Gastroesophageal sphincter (tissue), 4 donors: ENCODE measurements around the gene ARTN. TPM values are rescaled to one million over a fixed set of nuclear protein-coding genes. Genes with fewer than 3 reads are reported as not detected.
A peak's percentile ranks its signal among the peaks of the same experiment; 100 is the strongest.

Experiments
- ATAC-seq: fragments of 150-250 bp; one replicate; pipeline ENCODE4 v1.9.1; 2016; ENCODE audit warnings: mild to moderate bottlenecking, moderate library complexity
- H3K27ac ChIP-seq, 4 donors: fragments of 200-600 bp; sonication (generic) in 3 of 4; 1 replicate in 3 of 4; 2 replicates in 1 of 4; pipeline ENCODE4 v1.5.1; 2016 to 2019
- H3K27me3 ChIP-seq: fragments of 200-600 bp; sonication (generic); one replicate; pipeline ENCODE4 v1.5.1; 2019
- H3K36me3 ChIP-seq, 2 donors: fragments of 200-600 bp; sonication (generic); one replicate each; pipeline ENCODE4 v1.5.1; 2019; ENCODE audit warnings: control low read depth in 1 of 2
- H3K4me1 ChIP-seq, 3 donors: fragments of 200-600 bp; sonication (generic); 1 replicate in 2 of 3; 2 replicates in 1 of 3; pipeline ENCODE4 v1.5.1; 2016 to 2019; ENCODE audit warnings: control low read depth in 2 of 3
- H3K4me3 ChIP-seq, 2 donors: fragments of 200-600 bp; sonication (generic); one replicate each; pipeline ENCODE4 v1.5.1; 2019; ENCODE audit warnings: mild to moderate bottlenecking in 1 of 2, moderate library complexity in 1 of 2
- H3K9me3 ChIP-seq, 3 donors: fragments of 200-600 bp; sonication (generic); one replicate each; pipeline ENCODE4 v1.5.1; 2017 to 2019; ENCODE audit warnings: control low read depth in 2 of 3
- CTCF ChIP-seq, 4 experiments: fragments of 200-600 bp in 2 of 4; fragments of 450-650 bp in 2 of 4; sonication (generic) in 1 of 4; IDR thresholded peaks; one replicate each; pipeline ENCODE4 v1.5.1; 2017 to 2019; ENCODE audit warnings: antibody characterized with exemption in 4 of 4, mild to moderate bottlenecking in 2 of 4, moderate library complexity in 2 of 4
- EP300 ChIP-seq: sonication (generic); formaldehyde crosslinking; IDR thresholded peaks from one replicate; pipeline ENCODE4 v1.6.1; 2017; ENCODE audit warnings: antibody characterized with exemption, mild to moderate bottlenecking
- POLR2A ChIP-seq, 2 donors: fragments of 450-650 bp; IDR thresholded peaks; one replicate each; pipeline ENCODE4 v1.6.1; 2017; ENCODE audit warnings: antibody characterized with exemption in 2 of 2, mild to moderate bottlenecking in 2 of 2, moderate library complexity in 1 of 2
- POLR2AphosphoS5 ChIP-seq: sonication (generic); formaldehyde crosslinking; IDR thresholded peaks from one replicate; pipeline ENCODE4 v1.6.1; 2017; ENCODE audit warnings: antibody characterized with exemption
- WGBS, 2 donors: methylation state at CpG; one replicate each; pipeline ENCODE4 v1.1.5; 2018; ENCODE audit warnings: low coverage in 1 of 2; 5-methylcytosine and 5-hydroxymethylcytosine counted together
- total RNA-seq, 4 donors: library from RNA; depleted of rRNA; stranded (reverse); fragments of >200 nt; gene quantifications; one replicate each; pipeline ENCODE4 v1.1.0, GENCODE V29; 2016

The ARTN gene
- total RNA-seq, 4 donors from 2014 or later = 0.47 to 0.81 TPM; not detected in 2

- ATAC-seq = peak; percentile 35
- H3K4me1 ChIP-seq = peaks cover 4 to 63% (median 37%) of the 10 kb centered on the region in 3 donors
These were observed 45.1 kb downstream of the ARTN start, which contains the start of gene B4GALT2 for GRCh38 chr1:43978551-43979260. TSS of gene B4GALT2 (plus strand) at chr1:43979210. CDS start at chr1:43981161, 1,951 bp downstream.

GRCh38 chr1:43979261-43979527 lies 45.6 kb downstream of the ARTN start:
- H3K27me3 ChIP-seq = no peaks in the 10 kb centered on the region
- H3K4me1 ChIP-seq = peaks cover 4 to 58% (median 37%) of the 10 kb centered on the region in 3 donors
- peak overlapping the region in 3 of 4 donors; percentile 54 to 80 (median 67) for H3K27ac ChIP-seq
- peaks cover 0 to 44% of the 10 kb centered on the region in 2 donors for H3K36me3 ChIP-seq
- no peak for TF ChIP-seq POLR2AphosphoS5
- TF ChIP-seq EP300 = no peak
- TF ChIP-seq CTCF (IDR thresholded peaks at IDR 0.05) = no peak
- TF ChIP-seq POLR2A (IDR thresholded peaks at IDR 0.05) = no peak
- peak overlapping the region; percentile 77 to 88 for H3K4me3 ChIP-seq
- peak; percentile 6 for ATAC-seq
- no peaks in the 10 kb centered on the region for H3K9me3 ChIP-seq
- WGBS, 2 donors = no CpG with 5 or more reads among the region's 45 CpGs

More at GRCh38 chr1:43978551-43979260, 45.1 kb downstream of the ARTN start, which contains the start of gene B4GALT2:
- Histone ChIP-seq H3K27ac (peak within 1 kb of the TSS in 3 of 4 donors; percentile 54 to 80 (median 67)), H3K36me3 (peaks cover 0 to 40% of the 10 kb centered on the region in 2 donors), H3K4me3 (peak within 1 kb of the TSS; percentile 77 to 88), H3K27me3 (no peaks in the 10 kb centered on the region), H3K9me3 (no peaks in the 10 kb centered on the region)
- WGBS, 2 donors = 3 to 10% methylated on average over 8 to 11 of the region's 54 CpGs
- TF ChIP-seq POLR2A (IDR thresholded peaks at IDR 0.05) = no peak

- no peaks in the 10 kb centered on the region for H3K27me3 ChIP-seq
- peaks cover 0 to 49% of the 10 kb centered on the region in 2 donors for H3K36me3 ChIP-seq
- H3K4me1 ChIP-seq = peaks cover 4 to 56% (median 37%) of the 10 kb centered on the region in 3 donors
- peak; percentile 11 for ATAC-seq
- TF ChIP-seq EP300 = no peak
- TF ChIP-seq CTCF (IDR thresholded peaks at IDR 0.05) = no peak
- TF ChIP-seq POLR2AphosphoS5 = no peak
- TF ChIP-seq POLR2A (IDR thresholded peaks at IDR 0.05) = no peak
- no peaks in the 10 kb centered on the region for H3K9me3 ChIP-seq
- 0% methylated on average over 2 of the region's 45 CpGs; no CpG with 5 or more reads in 1 of the 2 donors for WGBS, 2 donors
- peak overlapping the region in 3 of 4 donors; percentile 54 to 80 (median 67) for H3K27ac ChIP-seq
- H3K4me3 ChIP-seq = peak overlapping the region; percentile 77 to 88
These were observed 46.1 kb downstream of the ARTN start for GRCh38 chr1:43979528-43980254.

- Histone ChIP-seq H3K27ac (peak overlapping the region in 3 of 4 donors; percentile 54 to 80 (median 67)), H3K4me3 (peak overlapping the region in 1 of 2 donors; percentile 88), H3K27me3 (no peaks in the 10 kb centered on the region), H3K36me3 (peaks cover 0 to 57% of the 10 kb centered on the region in 2 donors), H3K9me3 (no peaks in the 10 kb centered on the region), H3K4me1 (peaks cover 4 to 54% (median 37%) of the 10 kb centered on the region in 3 donors)
- no peak for TF ChIP-seq EP300
- WGBS, 2 donors = 53 to 72% methylated on average over 3 to 6 of the region's 13 CpGs
- no peak for ATAC-seq
These were observed 46.9 kb downstream of the ARTN start for GRCh38 chr1:43980255-43981134.

GRCh38 chr1:43981135-43981491 lies 47.5 kb downstream of the ARTN start:
- Histone ChIP-seq H3K27ac (no peak overlapping the region), H3K4me3 (no peak overlapping the region), H3K9me3 (no peaks in the 10 kb centered on the region), H3K36me3 (peaks cover 0 to 62% of the 10 kb centered on the region in 2 donors), H3K4me1 (peaks cover 4 to 48% (median 30%) of the 10 kb centered on the region in 3 donors), H3K27me3 (no peaks in the 10 kb centered on the region)
- no peak for ATAC-seq
- TF ChIP-seq EP300 = no peak
- TF ChIP-seq POLR2A (IDR thresholded peaks at IDR 0.05) = no peak
- TF ChIP-seq POLR2AphosphoS5 = no peak
- TF ChIP-seq CTCF (IDR thresholded peaks at IDR 0.05) = no peak
- 86 to 90% methylated on average over 2 to 4 of the region's 20 CpGs for WGBS, 2 donors
